ENCODE measurements around the gene GNAI1.

GRCh38 chr7:80141376-80141775 is 6.7 kb downstream of the GNAI1 start:
- TF ChIP-seq ESRRA (IDR thresholded peaks at IDR 0.05; ENCODE audit: borderline replicate concordance, low read length) (no peak), CTCF (IDR thresholded peaks at IDR 0.05) (no peak)

Data from A549 (cell line).